ENCODE data around the gene CHCHD5. TPM values are rescaled to one million over a fixed set of nuclear protein-coding genes. Genes with fewer than 3 reads are reported as not detected.

The CHCHD5 gene
- total RNA-seq, 1 experiment from 2014 or later: 25.4 TPM

- Histone ChIP-seq H3K36me3 (ENCODE audit: low read depth, low read length) (peaks cover 79% of the 10 kb centered on the region), H3K79me2 (ENCODE audit: low read length) (no peaks in the 10 kb centered on the region)
- CTCF ChIA-PET: no interaction called here
Measured at GRCh38 chr2:112572005-112572404, 12.4 kb upstream of the CHCHD5 start.

GRCh38 chr2:112577756-112578155, 6.7 kb upstream of the CHCHD5 start:
- intact Hi-C loops (cut with micrococcal nuclease): no loop called here
- no peak for ATAC-seq
- H4K20me1 ChIP-seq (ENCODE audit: low read length): no peaks in the 10 kb centered on the region
- no peak overlapping the region for H3K4me2 ChIP-seq (ENCODE audit: low read length)
- H3K9me2 ChIP-seq (replicated peaks; ENCODE audit: low read length): no peaks in the 10 kb centered on the region
- no peak overlapping the region for H2AFZ ChIP-seq (ENCODE audit: low read length)
- peaks cover 17% of the 10 kb centered on the region for H3K4me1 ChIP-seq (ENCODE audit: insufficient read depth, low read length)
- H3K27ac ChIP-seq (ENCODE audit: low read length): no peak overlapping the region
- H3F3A ChIP-seq (ENCODE audit: low read length, unreplicated experiment): peaks cover 4% of the 10 kb centered on the region
- H3K9ac ChIP-seq (ENCODE audit: low read length): no peak overlapping the region
- ChIA-PET POLR2A (ENCODE audit: unreplicated experiment) (interaction anchor here (0.6 kb wide), 1 partner anchor 146 kb away, joined by 6 read pairs; no protein-coding TSS in a partner anchor), CTCF (interaction anchor here (0.6 kb wide), 1 partner anchor 456 kb away, joined by 4 read pairs; no protein-coding TSS in a partner anchor)
- peaks cover 33% of the 10 kb centered on the region for H3K36me3 ChIP-seq (ENCODE audit: low read depth, low read length)
- no peaks in the 10 kb centered on the region for H3K9me3 ChIP-seq (ENCODE audit: low read length)
- no peak overlapping the region for H3K4me3 ChIP-seq (ENCODE audit: low read length)
- TF ChIP-seq CTCF (conservative IDR thresholded peaks at IDR 0.05; ENCODE audit: low read depth, low read length) (no peak; the same call in 1 of the 2 replicates), EZH2phosphoT487 (IDR thresholded peaks at IDR 0.05; ENCODE audit: borderline replicate concordance, low read length) (no peak), EZH2 (IDR thresholded peaks at IDR 0.05; ENCODE audit: low read length, unreplicated experiment) (no peak)
- no TSS peak for BruUV-seq (replicated peaks)
- DNase-seq: no peak
- H3K27me3 ChIP-seq (ENCODE audit: low read length): no peaks in the 10 kb centered on the region
- H3K79me2 ChIP-seq (ENCODE audit: low read length): no peaks in the 10 kb centered on the region

More at GRCh38 chr2:112572005-112572404, 12.4 kb upstream of the CHCHD5 start:
- no TSS peak for BruUV-seq (replicated peaks)
- DNase-seq: no peak
- no peak overlapping the region for H2AFZ ChIP-seq (ENCODE audit: low read length)
- no peaks in the 10 kb centered on the region for H3F3A ChIP-seq (ENCODE audit: low read length, unreplicated experiment)
- no peaks in the 10 kb centered on the region for H3K27me3 ChIP-seq (ENCODE audit: low read length)
- no peak for TF ChIP-seq CTCF (conservative IDR thresholded peaks at IDR 0.05; ENCODE audit: low read depth, low read length)
- no peak for TF ChIP-seq EZH2phosphoT487 (IDR thresholded peaks at IDR 0.05; ENCODE audit: borderline replicate concordance, low read length)
- TF ChIP-seq EZH2 (IDR thresholded peaks at IDR 0.05; ENCODE audit: low read length, unreplicated experiment): no peak
- no peaks in the 10 kb centered on the region for H4K20me1 ChIP-seq (ENCODE audit: low read length)
- ATAC-seq: no peak
- no peaks in the 10 kb centered on the region for H3K4me1 ChIP-seq (ENCODE audit: insufficient read depth, low read length)
- no peaks in the 10 kb centered on the region for H3K9me2 ChIP-seq (replicated peaks; ENCODE audit: low read length)
- no peak overlapping the region for H3K9ac ChIP-seq (ENCODE audit: low read length)
- H3K4me2 ChIP-seq (ENCODE audit: low read length): no peak overlapping the region
- POLR2A ChIA-PET (ENCODE audit: unreplicated experiment): no interaction called here
- intact Hi-C loops (cut with micrococcal nuclease): no loop called here
- no peak overlapping the region for H3K27ac ChIP-seq (ENCODE audit: low read length)
- H3K4me3 ChIP-seq (ENCODE audit: low read length): no peak overlapping the region
- no peaks in the 10 kb centered on the region for H3K9me3 ChIP-seq (ENCODE audit: low read length)

- no peak overlapping the region for H3K9ac ChIP-seq (ENCODE audit: low read length)
- H3K27me3 ChIP-seq (ENCODE audit: low read length): no peaks in the 10 kb centered on the region
- no peaks in the 10 kb centered on the region for H4K20me1 ChIP-seq (ENCODE audit: low read length)
- ChIA-PET POLR2A (ENCODE audit: unreplicated experiment) (no interaction called here), CTCF (no interaction called here)
- peaks cover 31% of the 10 kb centered on the region for H3K4me1 ChIP-seq (ENCODE audit: insufficient read depth, low read length)
- H3K4me3 ChIP-seq (ENCODE audit: low read length): no peak overlapping the region
- intact Hi-C loops (cut with micrococcal nuclease): no loop called here
- no peak overlapping the region for H2AFZ ChIP-seq (ENCODE audit: low read length)
- no peak for TF ChIP-seq EZH2phosphoT487 (IDR thresholded peaks at IDR 0.05; ENCODE audit: borderline replicate concordance, low read length)
- TF ChIP-seq CTCF (conservative IDR thresholded peaks at IDR 0.05; ENCODE audit: low read depth, low read length): no peak
- TF ChIP-seq EZH2 (IDR thresholded peaks at IDR 0.05; ENCODE audit: low read length, unreplicated experiment): no peak
- no peak overlapping the region for H3K27ac ChIP-seq (ENCODE audit: low read length)
- peaks cover 4% of the 10 kb centered on the region for H3F3A ChIP-seq (ENCODE audit: low read length, unreplicated experiment)
- H3K36me3 ChIP-seq (ENCODE audit: low read depth, low read length): peaks cover 22% of the 10 kb centered on the region
- DNase-seq: peak; percentile 95
- no TSS peak for BruUV-seq (replicated peaks)
- no peaks in the 10 kb centered on the region for H3K9me2 ChIP-seq (replicated peaks; ENCODE audit: low read length)
- no peaks in the 10 kb centered on the region; the same call in 1 of the 2 replicates for H3K79me2 ChIP-seq (ENCODE audit: low read length)
- no peak overlapping the region for H3K4me2 ChIP-seq (ENCODE audit: low read length)
- peak; percentile 17 for ATAC-seq
- H3K9me3 ChIP-seq (ENCODE audit: low read length): no peaks in the 10 kb centered on the region
Measured at GRCh38 chr2:112579241-112579640, 5.2 kb upstream of the CHCHD5 start.
